Lung (tissue), 12 donors: ENCODE data around the gene MUC20. TPM values are rescaled to one million over a fixed set of nuclear protein-coding genes. Genes with fewer than 3 reads are reported as not detected.

Experiments
- ATAC-seq: fragments of 200-7000 bp; cut with Tn5 transposase; one replicate; pipeline ENCODE4 v1.9.1; 2020; ENCODE audit warnings: moderate number of reproducible peaks; ENCODE audit not compliant: insufficient read depth, low FRiP score
- DNase-seq, 3 donors: peaks; one replicate each; pipeline ENCODE4 v3.0.0-alpha.2; 2013 to 2017
- H3K27ac ChIP-seq, 2 donors: one replicate each; pipeline ENCODE4 v1.5.1; 2013; ENCODE audit warnings: mild to moderate bottlenecking in 2 of 2, moderate library complexity in 2 of 2, control low read depth in 1 of 2, inconsistent platforms in 1 of 2, low read depth in 1 of 2, low read length in 1 of 2
- H3K27me3 ChIP-seq, 3 donors: one replicate each; pipeline ENCODE4 v1.5.1; 2013; ENCODE audit warnings: low read length in 2 of 3; ENCODE audit not compliant: control insufficient read depth in 3 of 3, insufficient read depth in 3 of 3
- H3K36me3 ChIP-seq, 4 donors: one replicate each; pipeline ENCODE4 v1.5.1; 2013; ENCODE audit warnings: low read length in 4 of 4, mild to moderate bottlenecking in 1 of 4, moderate library complexity in 1 of 4; ENCODE audit not compliant: control insufficient read depth in 4 of 4, insufficient read depth in 4 of 4
- H3K4me1 ChIP-seq, 5 donors: one replicate each; pipeline ENCODE4 v1.5.1; 2013; ENCODE audit warnings: low read length in 5 of 5, mild to moderate bottlenecking in 2 of 5, moderate library complexity in 1 of 5; ENCODE audit not compliant: control insufficient read depth in 5 of 5, insufficient read depth in 5 of 5
- H3K4me3 ChIP-seq: one replicate; pipeline ENCODE4 v1.5.1; 2013; ENCODE audit warnings: mild to moderate bottlenecking, control low read depth, moderate library complexity
- H3K9ac ChIP-seq, 2 donors: one replicate each; pipeline ENCODE4 v1.5.1; 2013; ENCODE audit warnings: low read length in 2 of 2, control low read depth in 1 of 2; ENCODE audit not compliant: insufficient read depth in 1 of 2
- H3K9me3 ChIP-seq, 4 donors: one replicate each; pipeline ENCODE4 v1.5.1; 2013; ENCODE audit warnings: low read length in 3 of 4, mild to moderate bottlenecking in 1 of 4, moderate library complexity in 1 of 4; ENCODE audit not compliant: control insufficient read depth in 4 of 4, insufficient read depth in 3 of 4
- WGBS, 2 donors: extraction: QIAGEN DNeasy Blood & Tissue Kit; methylation state at CpG; one replicate each; pipeline ENCODE4 v1.1.7; 2013; 5-methylcytosine and 5-hydroxymethylcytosine counted together
- polyA plus RNA-seq, 2 donors: library from polyadenylated mRNA; stranded (reverse); fragments of 200-250 nt; gene quantifications; one replicate each; pipeline ENCODE4 v1.2.1, GENCODE V29; 2013
- total RNA-seq, 2 donors: library from RNA; depleted of rRNA in 1 of 2; stranded (reverse); fragments of >200 nt in 1 of 2; gene quantifications; one replicate each; pipeline ENCODE4 v1.2.1, GENCODE V29; 2014 to 2021
- TF ChIP-seq, protein P1 (sequence below): IDR thresholded peaks from 2 replicates; pipeline ENCODE4 v1.5.1; 2012; ENCODE audit warnings: mild to moderate bottlenecking; ENCODE audit errors: control extremely low read depth, extremely low read depth
- donor health status: control.
- donor health status: control.
- donor health status: Bipolar disorder and iron deficiency.
- donor health status: healthy.
- donor health status: DM: yes; HTN: yes; CAD: no.

Gene MUC20
- total and polyA plus RNA-seq, 4 donors, result 11.0 to 23.9 (median 18.2) TPM

- DNase-seq (no peak), ATAC-seq (no peak)
- Histone ChIP-seq H3K27me3 (peaks cover 0 to 10% (median 0%) of the 10 kb centered on the region in 3 donors), H3K9me3 (no peaks in the 10 kb centered on the region), H3K9ac (no peak overlapping the region), H3K4me1 (peaks cover 0 to 9% (median 0%) of the 10 kb centered on the region in 5 donors), H3K4me3 (no peak overlapping the region), H3K36me3 (no peaks in the 10 kb centered on the region), H3K27ac (no peak overlapping the region)
- 70 to 86% methylated on average over 7 of the region's 7 CpGs for WGBS, 2 donors
- TF ChIP-seq, protein P1, sequence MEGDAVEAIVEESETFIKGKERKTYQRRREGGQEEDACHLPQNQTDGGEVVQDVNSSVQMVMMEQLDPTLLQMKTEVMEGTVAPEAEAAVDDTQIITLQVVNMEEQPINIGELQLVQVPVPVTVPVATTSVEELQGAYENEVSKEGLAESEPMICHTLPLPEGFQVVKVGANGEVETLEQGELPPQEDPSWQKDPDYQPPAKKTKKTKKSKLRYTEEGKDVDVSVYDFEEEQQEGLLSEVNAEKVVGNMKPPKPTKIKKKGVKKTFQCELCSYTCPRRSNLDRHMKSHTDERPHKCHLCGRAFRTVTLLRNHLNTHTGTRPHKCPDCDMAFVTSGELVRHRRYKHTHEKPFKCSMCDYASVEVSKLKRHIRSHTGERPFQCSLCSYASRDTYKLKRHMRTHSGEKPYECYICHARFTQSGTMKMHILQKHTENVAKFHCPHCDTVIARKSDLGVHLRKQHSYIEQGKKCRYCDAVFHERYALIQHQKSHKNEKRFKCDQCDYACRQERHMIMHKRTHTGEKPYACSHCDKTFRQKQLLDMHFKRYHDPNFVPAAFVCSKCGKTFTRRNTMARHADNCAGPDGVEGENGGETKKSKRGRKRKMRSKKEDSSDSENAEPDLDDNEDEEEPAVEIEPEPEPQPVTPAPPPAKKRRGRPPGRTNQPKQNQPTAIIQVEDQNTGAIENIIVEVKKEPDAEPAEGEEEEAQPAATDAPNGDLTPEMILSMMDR, result no peak
Observed at GRCh38 chr3:195751560-195751959, 30.8 kb downstream of the MUC20 start.

GRCh38 chr3:195752066-195752465 is 31.3 kb downstream of the MUC20 start:
- WGBS, 2 donors, result 89 to 92% methylated on average over 13 of the region's 13 CpGs
- ATAC-seq, result no peak
- H3K27ac ChIP-seq, result no peak overlapping the region
- H3K36me3 ChIP-seq, result no peaks in the 10 kb centered on the region
- H3K9ac ChIP-seq, result no peak overlapping the region
- peaks cover 0 to 10% (median 0%) of the 10 kb centered on the region in 5 donors for H3K4me1 ChIP-seq
- TF ChIP-seq, protein P1, result no peak
- no peak for DNase-seq
- no peak overlapping the region for H3K4me3 ChIP-seq
- H3K9me3 ChIP-seq, result no peaks in the 10 kb centered on the region
- H3K27me3 ChIP-seq, result peaks cover 0 to 7% (median 0%) of the 10 kb centered on the region in 3 donors

DNA sequence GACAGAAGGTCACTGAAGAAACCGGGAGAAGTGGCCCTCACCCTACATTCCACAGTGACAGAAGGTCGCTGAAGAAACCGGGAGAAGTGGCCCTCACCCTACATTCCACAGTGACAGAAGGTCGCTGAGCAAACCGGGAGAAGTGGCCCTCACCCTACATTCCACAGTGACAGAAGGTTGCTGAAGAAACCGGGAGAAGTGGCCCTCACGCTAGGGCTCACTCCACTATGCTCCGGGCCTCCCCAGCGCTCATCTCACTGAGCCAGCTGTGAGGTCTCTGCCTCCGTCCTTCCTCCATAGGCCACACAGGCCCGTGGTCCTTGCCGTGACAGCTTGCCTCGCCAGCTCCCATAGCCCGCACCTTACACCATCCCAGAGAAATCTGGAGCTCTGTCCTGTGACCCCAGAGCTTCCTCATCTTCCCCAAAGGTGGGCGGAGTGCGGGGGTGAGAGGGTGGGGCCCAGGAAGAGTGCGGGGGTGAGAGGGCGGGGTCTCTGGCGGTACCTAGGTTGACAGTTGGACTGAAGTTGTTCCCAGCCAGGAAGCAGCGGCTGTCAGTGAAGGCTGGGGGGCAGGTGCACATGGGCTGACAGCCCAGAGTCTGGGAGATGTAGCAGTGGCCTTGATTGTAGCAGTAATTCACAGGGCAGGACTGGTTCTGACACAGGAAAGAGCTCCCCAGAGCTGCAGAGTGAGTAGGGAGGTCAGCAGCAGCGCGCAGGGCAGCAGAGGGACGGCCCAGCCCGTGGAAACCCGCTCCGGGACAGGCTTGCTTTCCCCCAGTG is 32.0 kb downstream of the MUC20 start:
- peak overlapping the region in 1 of 2 donors; percentile 44 for H3K27ac ChIP-seq
- TF ChIP-seq, protein P1, result no peak
- peaks cover 0 to 7% (median 0%) of the 10 kb centered on the region in 3 donors for H3K27me3 ChIP-seq
- no peak overlapping the region for H3K9ac ChIP-seq
- no peaks in the 10 kb centered on the region for H3K9me3 ChIP-seq
- peak; percentile 29 for ATAC-seq
- no peak overlapping the region for H3K4me3 ChIP-seq
- DNase-seq, result no peak
- no peaks in the 10 kb centered on the region for H3K36me3 ChIP-seq
- H3K4me1 ChIP-seq, result peaks cover 0 to 16% (median 0%) of the 10 kb centered on the region in 5 donors
- WGBS, 2 donors, result 69 to 80% methylated on average over 26 of the region's 26 CpGs
